HG02884 (cell line): ENCODE data around the gene EEF1G.
"Not testable (repeated sequence)": the region's sequence is repeated elsewhere in the genome, so short reads cannot be mapped to it uniquely, and the experiment has no call there.

ENCODE experiments used
- ATAC-seq: cut with Tn5 transposase; IDR thresholded peaks from one replicate; pipeline ENCODE4 v1.9.1; 2021; ENCODE audit warnings: mild to moderate bottlenecking, moderate library complexity; ENCODE audit not compliant: unreplicated experiment

The EEF1G gene

GRCh38 chr11:62556108-62556874 lies 17.4 kb downstream of the EEF1G start:
- ATAC-seq: peak; percentile 30

DNA sequence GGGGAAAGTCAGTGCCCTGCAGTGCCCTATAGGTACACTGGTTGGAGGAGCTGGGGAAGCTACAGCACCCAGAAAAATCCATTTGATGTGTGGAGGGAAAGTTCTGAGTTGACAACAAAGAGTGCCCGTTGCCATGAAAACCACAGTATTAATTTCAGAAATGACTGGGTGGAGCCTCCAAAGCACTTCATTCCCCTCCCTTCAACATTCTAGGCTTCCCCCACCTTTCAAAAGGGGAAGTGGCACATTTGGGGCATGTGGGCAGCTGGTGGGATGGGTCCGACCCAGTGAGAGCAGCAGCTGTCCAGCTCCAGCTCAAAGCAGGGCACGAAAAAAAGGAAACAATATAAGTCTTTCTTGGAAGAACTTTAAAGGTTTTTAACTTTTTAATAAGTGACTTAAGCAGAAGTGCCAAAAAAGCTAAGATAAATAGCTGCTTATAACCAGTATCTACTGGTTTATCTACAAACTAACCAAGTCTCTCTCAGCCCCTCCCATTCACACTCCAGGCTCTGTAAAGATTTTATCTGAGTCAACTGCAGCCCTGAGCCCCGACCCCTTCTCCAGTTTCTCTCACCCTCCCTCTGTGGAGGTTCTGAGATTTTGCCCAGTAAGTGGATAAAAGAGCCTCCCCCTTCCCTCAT lies 18.1 kb downstream of the EEF1G start:
- ATAC-seq: no peak

DNA sequence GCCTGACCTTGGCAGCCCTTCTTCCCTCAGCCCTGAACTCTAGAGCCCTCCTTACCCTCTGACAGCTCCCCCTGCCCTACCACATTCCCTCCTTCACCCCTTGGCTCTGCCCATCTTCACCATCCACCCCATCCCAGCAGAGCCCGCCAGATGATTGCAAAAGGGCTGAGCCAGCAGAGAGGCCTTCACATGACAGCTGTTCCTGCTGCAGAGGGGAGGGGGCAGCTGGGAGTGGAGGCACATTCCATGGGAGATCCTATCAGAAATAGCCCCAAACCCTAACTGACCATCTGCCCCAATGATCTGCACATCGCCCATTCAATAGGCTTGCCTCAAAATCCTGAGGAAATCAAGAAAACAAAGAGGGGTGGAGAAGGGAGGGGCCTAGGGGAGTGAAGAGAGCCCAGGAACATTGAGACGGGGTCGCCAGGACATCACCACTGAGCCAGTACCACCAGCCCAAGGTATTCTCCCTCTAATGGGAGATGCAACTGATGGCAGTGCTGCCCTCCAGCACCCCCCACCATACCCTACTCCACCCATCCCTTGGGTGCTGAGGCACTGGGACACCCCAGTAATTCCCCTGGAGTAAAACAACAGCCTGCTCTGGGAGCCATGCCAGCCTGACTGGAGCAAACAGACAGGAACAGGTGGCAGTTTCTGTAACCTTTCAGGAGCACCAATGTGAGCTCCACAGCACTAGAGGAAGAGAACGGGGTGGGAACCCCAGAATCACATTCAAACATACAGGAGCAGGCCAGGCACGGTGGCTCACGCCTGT lies 19.1 kb downstream of the EEF1G start:
- ATAC-seq: no peak

DNA sequence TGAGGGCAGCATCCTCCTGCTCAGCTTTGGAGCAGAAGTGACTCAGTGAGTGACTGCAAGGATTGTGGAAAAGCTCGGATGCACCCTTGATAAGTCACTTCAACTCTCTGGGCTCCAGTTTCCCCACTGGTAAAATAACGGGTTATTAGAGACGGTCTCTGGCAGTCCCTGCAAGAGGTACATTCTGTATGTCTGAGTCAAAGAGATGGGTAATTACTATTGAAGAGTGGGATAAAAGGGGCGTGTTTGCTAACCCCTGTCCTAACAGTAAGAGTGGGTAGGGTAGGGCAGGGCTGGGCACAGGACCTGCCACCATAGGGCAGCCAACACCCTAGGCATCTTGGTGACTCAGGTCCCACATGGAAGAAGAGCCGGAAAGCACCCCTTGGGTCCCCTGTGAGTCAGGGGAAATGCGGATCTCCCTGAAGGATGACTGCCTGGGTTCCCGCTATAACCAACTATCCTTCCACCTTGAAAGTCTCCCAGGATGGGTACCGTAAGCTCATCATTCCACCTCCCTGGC lies 19.8 kb downstream of the EEF1G start:
- ATAC-seq: no peak

GRCh38 chr11:62553080-62553838 lies 20.4 kb downstream of the EEF1G start:
- ATAC-seq: no peak

- no peak for ATAC-seq
Measured at GRCh38 chr11:62552485-62553079, 21.1 kb downstream of the EEF1G start.

DNA sequence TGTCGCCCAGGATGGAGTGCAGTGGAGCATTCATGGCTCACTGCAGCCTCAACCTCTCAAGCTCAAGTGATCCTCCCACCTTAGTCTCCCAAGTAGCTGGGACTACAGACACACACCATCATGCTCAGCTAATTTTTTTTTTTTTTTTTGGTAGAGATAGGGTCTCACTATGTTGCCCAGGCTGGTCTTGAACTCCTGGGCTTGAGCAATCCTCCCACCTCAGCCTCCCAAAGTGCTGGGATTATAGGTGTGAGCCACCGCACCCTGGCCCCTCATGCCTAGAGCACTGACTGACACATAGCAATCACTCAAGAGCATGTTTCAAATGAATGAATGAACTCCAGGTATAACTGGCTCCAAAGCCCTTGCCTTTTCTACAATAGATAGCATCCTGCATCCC lies 23.2 kb downstream of the EEF1G start:
- ATAC-seq: not testable (repeated sequence)

- ATAC-seq: no peak
Measured at GRCh38 chr11:62548545-62549335, 25.0 kb downstream of the EEF1G start.

DNA sequence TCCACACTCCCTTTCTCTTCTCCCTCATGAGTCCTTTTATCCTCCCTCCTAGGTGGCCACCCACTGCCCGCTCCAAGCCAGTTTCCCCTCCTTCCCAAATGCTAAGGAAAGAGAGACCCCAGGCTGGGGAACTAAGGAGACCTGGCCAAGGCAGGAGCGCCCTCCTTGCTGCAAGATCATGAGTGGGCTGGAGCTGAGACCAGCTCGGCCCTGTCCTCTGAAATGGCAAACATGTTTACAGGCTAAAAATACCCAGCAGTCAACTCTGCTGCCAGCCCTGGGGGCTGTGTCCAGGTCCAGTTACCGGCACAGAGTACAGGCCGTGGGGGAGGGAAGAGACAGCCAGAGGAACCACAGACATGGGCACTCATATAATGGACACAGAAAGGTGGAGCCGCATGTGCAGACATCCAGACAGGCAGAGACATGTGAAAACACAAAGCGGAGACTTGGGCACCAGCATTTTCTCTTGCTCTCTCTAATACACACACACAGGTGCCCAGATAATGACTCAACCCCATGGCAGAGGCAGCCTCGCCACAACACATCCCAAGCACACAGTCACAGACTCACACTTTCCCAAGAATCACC lies 25.9 kb downstream of the EEF1G start:
- no peak for ATAC-seq

- ATAC-seq: no peak
Measured at GRCh38 chr11:62546929-62547625, 26.6 kb downstream of the EEF1G start.

- ATAC-seq: no peak
Measured at GRCh38 chr11:62546244-62546928, 27.3 kb downstream of the EEF1G start, which contains the start of gene AHNAK. TSS of gene AHNAK (minus strand) at chr11:62546806. CDS start at chr11:62536098, 10,708 bp downstream.

DNA sequence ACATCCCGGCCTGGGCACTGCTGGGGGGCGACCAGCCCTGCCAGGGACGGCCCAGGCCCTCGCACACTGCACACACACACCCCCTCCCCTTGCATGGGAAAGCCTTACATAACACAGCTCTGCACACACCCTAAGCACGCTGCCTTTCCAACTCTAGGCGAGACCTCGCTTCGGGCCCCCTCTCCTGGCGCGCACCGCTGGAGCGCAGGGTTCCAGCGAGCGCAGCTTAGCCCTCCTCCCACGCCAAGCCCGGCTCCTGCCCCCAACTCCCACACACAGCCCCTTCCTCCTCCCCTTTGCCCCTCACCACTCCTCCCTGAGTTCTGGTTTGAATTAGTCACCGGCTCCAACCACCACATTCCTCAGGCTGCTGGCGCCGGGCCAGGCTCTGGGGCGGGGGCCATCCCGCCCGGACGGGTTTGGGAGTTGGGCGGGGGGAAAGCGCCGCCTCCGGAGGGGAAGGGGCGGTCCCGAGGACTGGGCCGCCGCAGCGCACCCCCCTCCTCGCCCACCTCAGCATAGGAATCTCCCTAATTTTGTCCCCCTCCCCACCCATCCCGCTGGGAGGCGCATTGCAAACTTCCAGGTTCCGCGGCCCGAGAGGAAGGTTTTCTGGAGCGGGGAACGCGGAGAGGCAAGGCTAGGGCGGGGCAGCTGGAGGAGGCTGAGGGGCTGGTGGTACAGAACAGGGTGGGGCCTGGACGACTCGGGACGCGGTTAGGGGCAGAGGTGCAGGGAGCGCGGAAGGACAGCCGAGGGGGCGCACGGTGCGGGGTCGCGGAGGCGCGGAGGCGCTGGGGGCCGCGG lies 28.1 kb downstream of the EEF1G start:
- ATAC-seq: no peak

DNA sequence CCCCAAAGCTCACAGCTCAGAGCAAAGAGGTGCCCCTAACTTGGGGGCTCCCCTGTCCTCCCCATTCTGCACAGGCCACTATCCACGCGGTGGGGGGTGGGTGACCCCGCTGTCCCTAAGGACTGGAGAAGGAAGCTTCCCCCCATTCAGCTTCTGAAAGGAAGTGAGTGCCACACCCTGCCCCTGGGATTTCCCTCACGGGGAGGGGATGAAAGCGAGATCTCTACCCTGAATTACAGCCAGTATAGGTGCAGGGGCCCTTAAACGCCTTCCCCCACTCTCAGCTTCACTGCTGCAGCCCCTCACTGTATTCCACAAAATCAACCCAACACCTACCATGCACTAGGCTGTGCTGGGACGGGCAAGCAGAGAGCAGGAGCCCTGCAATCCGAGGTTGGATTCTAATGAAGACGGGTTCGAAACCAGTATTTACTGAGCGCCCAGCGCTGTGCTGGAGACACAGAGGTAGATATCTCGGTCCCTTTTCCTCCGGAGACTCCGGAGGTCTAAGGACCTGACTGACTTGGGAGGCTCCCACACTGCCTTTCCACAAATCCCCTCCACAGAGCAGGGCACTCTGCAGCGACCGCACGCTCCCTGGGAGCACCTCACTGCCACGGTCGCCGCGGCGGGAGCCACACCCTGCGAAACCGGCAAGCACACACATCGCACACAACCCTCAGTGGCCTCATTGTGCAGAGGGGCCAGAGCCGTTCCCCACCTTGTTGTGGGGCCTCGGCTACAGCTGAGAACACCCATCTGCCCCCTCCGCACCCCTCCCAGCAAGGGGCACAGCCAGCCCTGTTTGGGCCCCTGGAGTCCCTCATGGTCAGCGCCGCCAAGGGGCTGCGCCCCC lies 28.9 kb downstream of the EEF1G start:
- ATAC-seq: no peak

DNA sequence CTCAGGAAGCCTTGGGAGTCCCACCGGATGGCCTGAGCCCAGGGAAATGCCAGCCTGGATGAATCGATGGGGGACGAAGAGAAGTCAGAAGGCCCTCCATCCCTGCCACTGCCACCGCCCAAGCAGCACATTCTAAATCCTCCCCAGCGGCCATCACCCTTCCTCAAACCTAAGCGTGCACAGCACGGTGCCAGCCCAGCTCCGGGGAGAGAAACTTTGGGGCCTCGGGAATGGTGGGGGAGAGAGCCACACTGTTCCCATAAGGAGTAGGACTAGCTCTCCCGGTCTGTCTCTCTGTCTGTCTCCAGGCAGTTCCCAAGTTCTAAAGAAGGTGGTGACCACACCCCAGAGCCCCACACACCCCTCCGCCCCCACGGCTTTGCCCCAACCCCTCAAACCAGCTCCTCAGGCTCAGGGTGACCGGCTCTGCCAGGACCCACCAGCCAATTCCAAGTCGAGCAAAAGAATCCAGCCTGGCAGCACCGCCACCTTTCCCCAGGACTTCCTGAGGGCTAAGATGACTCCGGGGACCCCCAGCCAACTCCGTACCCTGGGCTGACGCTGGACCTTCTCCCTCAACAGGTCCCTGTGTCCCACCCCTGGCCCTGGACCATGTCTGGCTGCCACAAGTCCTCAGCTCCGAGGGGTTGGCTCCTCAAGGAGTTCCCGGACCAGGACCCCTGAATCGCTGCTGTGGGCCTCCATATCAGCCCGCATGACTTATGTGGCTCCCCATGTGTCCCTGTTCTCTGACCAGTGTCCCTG lies 29.8 kb downstream of the EEF1G start:
- ATAC-seq: no peak

GRCh38 chr11:62542750-62543567 lies 30.7 kb downstream of the EEF1G start:
- no peak for ATAC-seq
